B cell (primary cell): ENCODE results near the gene FAM177A1. TPM values are rescaled to one million over a fixed set of nuclear protein-coding genes. Genes with fewer than 3 reads are reported as not detected.
A peak's percentile ranks its signal among the peaks of the same experiment; 100 is the strongest.

Source experiments
- ATAC-seq: fragments of 200-7000 bp; cut with Tn5 transposase; one replicate; pipeline ENCODE4 v1.10.0; 2021; ENCODE audit warnings: low read depth, mild to moderate bottlenecking, moderate number of reproducible peaks, moderate library complexity
- CTCF ChIA-PET: fragments of 350-600 bp; sonication (Branson Sonifier 250); formaldehyde crosslinking; loops from one replicate; lab custom pipeline; 2021; ENCODE audit warnings: antibody characterized with exemption, inconsistent platforms; lab: Charles Lee
- POLR2A ChIA-PET: fragments of 350-600 bp; sonication (Branson Sonifier 250); formaldehyde crosslinking; loops from one replicate; lab custom pipeline; 2021; ENCODE audit warnings: antibody characterized with exemption; lab: Charles Lee
- DNase-seq: peaks from one replicate; pipeline ENCODE4 v3.0.0; 2013
- H2AFZ ChIP-seq: 2 replicates; pipeline ENCODE4 v1.6.1; 2012; ENCODE audit warnings: mild to moderate bottlenecking, low read depth, low read length; ENCODE audit not compliant: insufficient read depth, poor library complexity, severe bottlenecking
- H3K27ac ChIP-seq, 2 donors: 1 replicate in 1 of 2; 2 replicates in 1 of 2; pipeline ENCODE4 v1.5.1; 2012 to 2013; ENCODE audit warnings: low read length in 2 of 2, mild to moderate bottlenecking in 2 of 2, moderate library complexity in 1 of 2
- H3K27me3 ChIP-seq, 4 experiments: fragments of 200-600 bp in 1 of 4; sonication (generic) in 1 of 4; replicated peaks in 1 of 4; 1 replicate in 2 of 4; 2 replicates in 2 of 4; pipeline versions ENCODE4 v1.6.1 to v1.7.0; 2013 to 2016; ENCODE audit warnings: low read length in 3 of 4, mild to moderate bottlenecking in 2 of 4, mixed read lengths in 1 of 4, moderate library complexity in 1 of 4; ENCODE audit not compliant: insufficient read depth in 4 of 4, control insufficient read depth in 3 of 4; ENCODE audit errors: control extremely low read depth in 1 of 4
- H3K36me3 ChIP-seq, 2 experiments: replicated peaks in 1 of 2; 1 replicate in 1 of 2; 2 replicates in 1 of 2; pipeline versions ENCODE4 v1.6.1 to v1.7.1; 2013; ENCODE audit warnings: low read length in 1 of 2; ENCODE audit not compliant: insufficient read depth in 2 of 2, control insufficient read depth in 1 of 2; ENCODE audit errors: control extremely low read depth in 1 of 2, extremely low read depth in 1 of 2
- H3K4me1 ChIP-seq, 2 donors: fragments of 200-600 bp in 1 of 2; sonication (generic) in 1 of 2; 1 replicate in 1 of 2; 2 replicates in 1 of 2; pipeline versions ENCODE4 v1.5.1 to v1.6.1; 2013 to 2017; ENCODE audit warnings: low read length in 2 of 2; ENCODE audit not compliant: control insufficient read depth in 2 of 2, insufficient read depth in 2 of 2
- H3K4me2 ChIP-seq: replicated peaks from 2 replicates; pipeline ENCODE3; 2012; ENCODE audit warnings: mild to moderate bottlenecking, low read depth, low read length; ENCODE audit not compliant: poor library complexity, severe bottlenecking
- H3K4me3 ChIP-seq, 5 experiments: fragments of 200-600 bp in 1 of 5; sonication (generic) in 1 of 5; 1 replicate in 3 of 5; 2 replicates in 2 of 5; pipeline versions ENCODE4 v1.5.1 to v1.7.0; 2011 to 2016; ENCODE audit warnings: low read length in 4 of 5, mild to moderate bottlenecking in 4 of 5, low read depth in 2 of 5, control low read depth in 1 of 5, moderate library complexity in 1 of 5; ENCODE audit not compliant: insufficient read depth in 1 of 5; ENCODE audit errors: control extremely low read depth in 1 of 5, extremely low read depth in 1 of 5
- H3K79me2 ChIP-seq: fragments of 200-600 bp; sonication (generic); one replicate; pipeline ENCODE4 v1.6.0; 2016; ENCODE audit warnings: low read length; ENCODE audit not compliant: control insufficient read depth, insufficient read depth
- H3K9ac ChIP-seq: fragments of 200-600 bp; sonication (generic); 2 replicates; pipeline ENCODE4 v1.6.1; 2017; ENCODE audit warnings: mild to moderate bottlenecking, low read length, moderate library complexity
- H3K9me3 ChIP-seq, 3 donors: one replicate each; pipeline versions ENCODE4 v1.6.1 to v1.7.1; 2013; ENCODE audit warnings: low read length in 2 of 3; ENCODE audit not compliant: control insufficient read depth in 2 of 3, insufficient read depth in 1 of 3; ENCODE audit errors: control extremely low read depth in 1 of 3
- H4K20me1 ChIP-seq: 2 replicates; pipeline ENCODE4 v1.6.0; 2012; ENCODE audit warnings: mild to moderate bottlenecking, low read length; ENCODE audit not compliant: insufficient read depth, control insufficient read depth, poor library complexity, severe bottlenecking
- H3K27ac Mint-ChIP-seq: one replicate; pipeline ENCODE4 v1.8.0; 2021; ENCODE audit warnings: mixed read lengths
- H3K27me3 Mint-ChIP-seq: one replicate; pipeline ENCODE4 v1.8.0; 2021; ENCODE audit warnings: mixed read lengths
- H3K4me1 Mint-ChIP-seq: one replicate; pipeline ENCODE4 v1.8.0; 2021; ENCODE audit warnings: mixed read lengths
- H3K4me3 Mint-ChIP-seq: one replicate; pipeline ENCODE4 v1.8.0; 2021; ENCODE audit warnings: mixed read lengths
- H3K9me3 Mint-ChIP-seq: one replicate; pipeline ENCODE4 v1.8.0; 2022; ENCODE audit warnings: mixed read lengths; ENCODE audit not compliant: insufficient read depth
- CTCF ChIP-seq: fragments of 200-600 bp; IDR thresholded peaks from one replicate; pipeline ENCODE4 v1.8.0; 2022; ENCODE audit warnings: antibody characterized with exemption, mild to moderate bottlenecking
- EZH2 ChIP-seq: IDR thresholded peaks from 2 replicates; pipeline ENCODE4 v1.6.1; 2012; ENCODE audit warnings: borderline replicate concordance, low read depth, mild to moderate bottlenecking, moderate library complexity, low read length; ENCODE audit not compliant: insufficient read depth, poor library complexity, severe bottlenecking
- WGBS: methylation state at CpG from one replicate; pipeline ENCODE4 v1.1.5; 2013; ENCODE audit warnings: missing lambda C conversion rate; ENCODE audit not compliant: insufficient coverage; 5-methylcytosine and 5-hydroxymethylcytosine counted together
- intact Hi-C: fragments of 100-400 bp; cut with micrococcal nuclease; formaldehyde crosslinking; loops from one replicate; pipeline ENCODE4 v1.10.0; 2022
- polyA plus RNA-seq: library from polyadenylated mRNA; depleted of rRNA; stranded (reverse); fragments of >200 nt; gene quantifications from 2 replicates; pipeline ENCODE4 v1.2.3, GENCODE V29; 2012
- total RNA-seq, 2 donors: library from RNA; stranded (reverse); fragments of 120-200 nt in 1 of 2; gene quantifications; 1 replicate in 1 of 2; 2 replicates in 1 of 2; pipeline versions ENCODE4 v1.2.3 to v1.2.4, GENCODE V29; 2013 to 2022

Gene FAM177A1
- total and polyA plus RNA-seq, 2 donors (not counting 1 experiment from before 2014, with no cell fraction given): 14.3 to 32.1 TPM

- 4% methylated on average over 6 of the region's 8 CpGs for WGBS
- POLR2A ChIA-PET: interaction anchor here (0.5 to 2.2 kb wide), 7 partner anchors 63 to 1275 kb away, joined by 3 to 22 read pairs (median 6); partner anchors contain the start of genes BAZ1A, BRMS1L, NFKBIA and PPP2R3C
- H3K9me3 Mint-ChIP-seq: no peaks in the 10 kb centered on the region
- peak overlapping the region; percentile 95 for H3K27ac Mint-ChIP-seq
- no peak for ATAC-seq
- H3K4me1 Mint-ChIP-seq: peaks cover 26% of the 10 kb centered on the region
- no peaks in the 10 kb centered on the region for H3K27me3 Mint-ChIP-seq
- peak overlapping the region; percentile 91 for H3K4me2 ChIP-seq
- H3K27me3 ChIP-seq: no peaks in the 10 kb centered on the region
- H4K20me1 ChIP-seq: no peaks in the 10 kb centered on the region
- peak overlapping the region; percentile 74 for H2AFZ ChIP-seq
- H3K4me3 Mint-ChIP-seq: peak overlapping the region; percentile 87
- no peaks in the 10 kb centered on the region for H3K36me3 ChIP-seq
- peaks cover 11 to 15% of the 10 kb centered on the region in 2 donors for H3K4me1 ChIP-seq
- H3K79me2 ChIP-seq: peaks cover 15% of the 10 kb centered on the region
- peak overlapping the region; percentile 97 for H3K9ac ChIP-seq
- no peaks in the 10 kb centered on the region for H3K9me3 ChIP-seq
- TF ChIP-seq EZH2 (no peak), CTCF (no peak)
- DNase-seq: no peak
- H3K27ac ChIP-seq: peak overlapping the region; percentile 94 to 96
- CTCF ChIA-PET: interaction anchor here (0.9 to 2.3 kb wide), 3 partner anchors 63 to 373 kb away, joined by 3 to 15 read pairs (median 5); partner anchors contain the start of gene SRP54
- intact Hi-C loops: loop anchor here (5.0 to 10.0 kb wide), 4 partner anchors 413 to 1277 kb away; partner anchors contain the start of genes EAPP, INSM2, MBIP and SNX6
- peak overlapping the region; percentile 64 to 92 (median 72) for H3K4me3 ChIP-seq
These were observed 904 bp upstream of the FAM177A1 start for GRCh38 chr14:35044939-35045797.
